H1 (cell line): ENCODE results near the gene CCER1. TPM values are rescaled to one million over a fixed set of nuclear protein-coding genes. Genes with fewer than 3 reads are reported as not detected.

ENCODE experiments used
- CTCF ChIA-PET: fragments of 300-600 bp; sonication (Branson Sonifier 250); formaldehyde crosslinking; loops from one replicate; lab custom pipeline; 2021; ENCODE audit not compliant: partially characterized antibody; lab: Charles Lee
- POLR2A ChIA-PET: fragments of 300-600 bp; sonication (Branson Sonifier 250); formaldehyde crosslinking; loops from one replicate; lab custom pipeline; 2021; ENCODE audit warnings: inconsistent platforms; ENCODE audit not compliant: partially characterized antibody; lab: Charles Lee
- DNase-seq, 2 experiments: peaks; one replicate each; pipeline versions ENCODE4 v3.0.0 to v3.0.0-alpha.2; 2010 to 2022; ENCODE audit warnings: low spot score in 2 of 2, low read depth in 1 of 2, mixed read lengths in 1 of 2
- FAIRE-seq: peaks from 2 replicates; lab custom pipeline; 2011; peaks lifted over from hg19 to GRCh38; lab: Jason Lieb, UNC
- H2AFZ ChIP-seq: 2 replicates; pipeline ENCODE4 v1.8.1; 2012; ENCODE audit warnings: low read length, inconsistent platforms
- H2AK5ac ChIP-seq: 2 replicates; pipeline ENCODE4 v1.6.1; 2013; ENCODE audit warnings: low read depth, low read length
- H2BK120ac ChIP-seq: replicated peaks from 2 replicates; pipeline ENCODE3; 2013; ENCODE audit warnings: low read depth, low read length, inconsistent platforms
- H2BK12ac ChIP-seq: 2 replicates; pipeline ENCODE4 v1.6.1; 2013; ENCODE audit warnings: low read depth, low read length
- H2BK15ac ChIP-seq: 2 replicates; pipeline ENCODE4 v1.6.1; 2013; ENCODE audit warnings: low read length
- H2BK20ac ChIP-seq: 2 replicates; pipeline ENCODE4 v1.6.1; 2013; ENCODE audit warnings: low read length
- H2BK5ac ChIP-seq: 2 replicates; pipeline ENCODE4 v1.6.1; 2013; ENCODE audit warnings: low read depth, low read length
- H3K14ac ChIP-seq: 2 replicates; pipeline ENCODE4 v1.6.1; 2013; ENCODE audit warnings: inconsistent platforms; ENCODE audit not compliant: insufficient read length
- H3K18ac ChIP-seq: 2 replicates; pipeline ENCODE4 v1.6.1; 2013; ENCODE audit warnings: low read length; ENCODE audit errors: extremely low read depth
- H3K23ac ChIP-seq: 2 replicates; pipeline ENCODE4 v1.6.1; 2013; ENCODE audit warnings: inconsistent platforms; ENCODE audit not compliant: insufficient read length
- H3K23me2 ChIP-seq: 2 replicates; pipeline ENCODE4 v1.6.1; 2013; ENCODE audit warnings: low read depth, low read length
- H3K27ac ChIP-seq: 2 replicates; pipeline ENCODE4 v1.6.1; 2011; ENCODE audit warnings: low read depth, low read length, inconsistent platforms
- H3K27me3 ChIP-seq, 4 experiments: replicated peaks in 1 of 4; 1 replicate in 1 of 4; 2 replicates in 3 of 4; pipeline versions ENCODE4 v1.6.1 to v1.8.1; 2011 to 2013; ENCODE audit warnings: low read length in 3 of 4, mild to moderate bottlenecking in 3 of 4, inconsistent platforms in 2 of 4, mixed read lengths in 2 of 4, moderate library complexity in 1 of 4; ENCODE audit not compliant: control insufficient read depth in 3 of 4, insufficient read depth in 3 of 4; ENCODE audit errors: extremely low read depth in 1 of 4
- H3K36me3 ChIP-seq, 4 experiments: 2 replicates each; pipeline versions ENCODE4 v1.6.1 to v1.8.1; 2011 to 2013; ENCODE audit warnings: mild to moderate bottlenecking in 4 of 4, low read length in 3 of 4, moderate library complexity in 2 of 4, control low read depth in 1 of 4, inconsistent platforms in 1 of 4; ENCODE audit not compliant: insufficient read depth in 4 of 4, control insufficient read depth in 2 of 4
- H3K4ac ChIP-seq: replicated peaks from 2 replicates; pipeline ENCODE3; 2013; ENCODE audit warnings: low read length, low read depth, mixed read lengths, inconsistent platforms; ENCODE audit not compliant: insufficient read length
- H3K4me1 ChIP-seq, 4 experiments: replicated peaks in 1 of 4; 1 replicate in 1 of 4; 2 replicates in 3 of 4; pipeline versions ENCODE4 v1.6.1 to v1.8.1; 2011 to 2013; ENCODE audit warnings: low read length in 3 of 4, inconsistent platforms in 2 of 4, mixed read lengths in 1 of 4; ENCODE audit not compliant: insufficient read depth in 4 of 4, control insufficient read depth in 3 of 4
- H3K4me2 ChIP-seq, 2 experiments: 2 replicates each; pipeline versions ENCODE4 v1.6.1 to v1.8.1; 2011 to 2013; ENCODE audit warnings: low read depth in 2 of 2, low read length in 2 of 2, control low read depth in 1 of 2, inconsistent platforms in 1 of 2, mild to moderate bottlenecking in 1 of 2; ENCODE audit not compliant: insufficient read depth in 1 of 2
- H3K4me3 ChIP-seq, 4 experiments: fragments of 200-600, 300-600 bp in 1 of 4; sonication (generic), shearing (Covaris generic), sonication (Bioruptor Twin) in 1 of 4; 2 replicates each; pipeline versions ENCODE4 v1.5.1 to v1.8.1; 2011 to 2016; ENCODE audit warnings: low read length in 4 of 4, low read depth in 3 of 4, control low read depth in 2 of 4, inconsistent platforms in 2 of 4, mild to moderate bottlenecking in 2 of 4, mixed read lengths in 1 of 4, moderate library complexity in 1 of 4; ENCODE audit not compliant: insufficient read depth in 2 of 4; ENCODE audit errors: extremely low read depth in 1 of 4
- H3K56ac ChIP-seq: replicated peaks from 2 replicates; pipeline ENCODE3; 2013; ENCODE audit warnings: low read depth, mild to moderate bottlenecking, mixed read lengths, low read length, inconsistent platforms; ENCODE audit not compliant: insufficient read length
- H3K79me1 ChIP-seq: 2 replicates; pipeline ENCODE4 v1.6.1; 2013; ENCODE audit warnings: low read depth, low read length, control low read depth
- H3K79me2 ChIP-seq, 2 experiments: 2 replicates each; pipeline versions ENCODE4 v1.6.1 to v1.8.1; 2012 to 2013; ENCODE audit warnings: low read length in 2 of 2, mild to moderate bottlenecking in 2 of 2, inconsistent platforms in 1 of 2; ENCODE audit not compliant: insufficient read depth in 2 of 2, control insufficient read depth in 1 of 2
- H3K9ac ChIP-seq, 4 experiments: replicated peaks in 1 of 4; 1 replicate in 1 of 4; 2 replicates in 3 of 4; pipeline versions ENCODE4 v1.6.1 to v1.8.1; 2011 to 2013; ENCODE audit warnings: low read depth in 3 of 4, low read length in 3 of 4, control low read depth in 2 of 4, mild to moderate bottlenecking in 2 of 4, moderate library complexity in 2 of 4, inconsistent platforms in 1 of 4; ENCODE audit errors: extremely low read depth in 1 of 4
- H3K9me3 ChIP-seq, 2 experiments: 2 replicates each; pipeline versions ENCODE4 v1.6.1 to v1.8.1; 2012 to 2013; ENCODE audit warnings: mild to moderate bottlenecking in 2 of 2, moderate library complexity in 2 of 2, control low read depth in 1 of 2, inconsistent platforms in 1 of 2, low read depth in 1 of 2, low read length in 1 of 2, mixed read lengths in 1 of 2; ENCODE audit not compliant: insufficient read depth in 2 of 2
- H4K20me1 ChIP-seq, 2 experiments: replicated peaks in 1 of 2; 2 replicates each; pipeline versions ENCODE3 to v1.8.1; 2011 to 2013; ENCODE audit warnings: inconsistent platforms in 2 of 2, low read length in 2 of 2, mild to moderate bottlenecking in 1 of 2; ENCODE audit not compliant: insufficient read depth in 2 of 2, control insufficient read depth in 1 of 2
- H4K5ac ChIP-seq: 2 replicates; pipeline ENCODE4 v1.6.1; 2013; ENCODE audit warnings: low read length, low read depth, mixed read lengths, inconsistent platforms; ENCODE audit not compliant: insufficient read length
- H4K8ac ChIP-seq: 2 replicates; pipeline ENCODE4 v1.8.0; 2013; ENCODE audit warnings: mild to moderate bottlenecking, moderate library complexity, low read length, inconsistent platforms; ENCODE audit not compliant: insufficient read depth; ENCODE audit errors: extremely low read depth
- H4K91ac ChIP-seq: replicated peaks from 2 replicates; pipeline ENCODE3; 2013; ENCODE audit warnings: low read length, mixed read lengths, inconsistent platforms; ENCODE audit not compliant: insufficient read length
- ATF2 ChIP-seq: IDR thresholded peaks from 2 replicates; pipeline ENCODE4 v1.6.1; 2012; ENCODE audit warnings: low read length, inconsistent platforms
- BCL11A ChIP-seq, 2 experiments: IDR thresholded peaks; one replicate each; pipeline ENCODE4 v1.6.1; 2011; ENCODE audit warnings: low read depth in 2 of 2, low read length in 2 of 2, mild to moderate bottlenecking in 2 of 2
- CHD2 ChIP-seq: IDR thresholded peaks from 2 replicates; pipeline ENCODE4 v1.6.1; 2012; ENCODE audit warnings: low read length, improper control_type of control experiment
- CTCF ChIP-seq, 3 experiments: IDR thresholded peaks; 1 replicate in 2 of 3; 2 replicates in 1 of 3; pipeline versions ENCODE4 v1.5.1 to v1.6.1; 2011; ENCODE audit warnings: low read length in 3 of 3, mild to moderate bottlenecking in 3 of 3, inconsistent platforms in 2 of 3, low read depth in 1 of 3, moderate library complexity in 1 of 3; ENCODE audit not compliant: insufficient read depth in 1 of 3; ENCODE audit errors: control extremely low read depth in 1 of 3
- EGR1 ChIP-seq: IDR thresholded peaks from 2 replicates; pipeline ENCODE4 v1.6.1; 2011; ENCODE audit warnings: low read depth, low read length, borderline replicate concordance
- FOSL1 ChIP-seq: IDR thresholded peaks from 2 replicates; pipeline ENCODE4 v1.6.1; 2011; ENCODE audit warnings: mild to moderate bottlenecking, low read depth, low read length, moderate library complexity; ENCODE audit not compliant: insufficient read depth
- JUN ChIP-seq: IDR thresholded peaks from 2 replicates; pipeline ENCODE4 v1.6.1; 2011; ENCODE audit warnings: low read depth, mild to moderate bottlenecking, improper control_type of control experiment, low read length
- KDM4A ChIP-seq: IDR thresholded peaks from one replicate; pipeline ENCODE4 v1.7.1; 2012; ENCODE audit warnings: low read depth, mild to moderate bottlenecking, moderate library complexity, low read length, inconsistent platforms; ENCODE audit not compliant: severe bottlenecking
- POU5F1 ChIP-seq: IDR thresholded peaks from 2 replicates; pipeline ENCODE4 v1.6.1; 2011; ENCODE audit warnings: low read depth, mild to moderate bottlenecking, low read length, moderate library complexity
- SIRT6 ChIP-seq: IDR thresholded peaks from one replicate; pipeline ENCODE4 v1.7.1; 2012; ENCODE audit warnings: low read length, inconsistent platforms
- WGBS, 2 experiments: shearing (Covaris generic) in 1 of 2; methylation state at CpG; one replicate each; pipeline versions ENCODE4 v1.1.6 to v1.1.7; 2013 to 2015; ENCODE audit warnings: low lambda C conversion rate in 2 of 2, mixed read lengths in 2 of 2, inconsistent platforms in 1 of 2, low coverage in 1 of 2, missing lambda C conversion rate in 1 of 2; ENCODE audit not compliant: insufficient replicate concordance in 2 of 2, insufficient coverage in 1 of 2, insufficient read length in 1 of 2; ENCODE audit errors: extremely low coverage in 1 of 2, missing lambda C conversion rate in 1 of 2; 5-methylcytosine and 5-hydroxymethylcytosine counted together
- polyA plus RNA-seq, 7 experiments: library from polyadenylated mRNA; depleted of rRNA in 3 of 7; stranded (reverse) in 5 of 7; unstranded in 2 of 7; fragments of >200 nt in 5 of 7; fragments of 200-250 nt in 2 of 7; gene quantifications; 1 replicate in 5 of 7; 2 replicates in 1 of 7; 4 replicates in 1 of 7; pipeline versions ENCODE4 v1.2.1 to v1.2.3, GENCODE V29; 2011 to 2013; ENCODE audit warnings: missing spikeins in 2 of 7, mixed read lengths in 2 of 7
- total RNA-seq: library from RNA; stranded (reverse); fragmentation: NEBNext Ultra II Directional; extraction: Animal tissue kit (Norgen Biotek cat#: 25700); gene quantifications from 2 replicates; pipeline ENCODE4 v1.2.1, GENCODE V29; 2021

The CCER1 gene
- total and polyA plus RNA-seq, 2 of the 8 experiments (the other 6 are each of a cell fraction or from before 2014, with no cell fraction given) = not detected

GRCh38 chr12:90963946-90964345 lies 9.0 kb upstream of the CCER1 start:
- POLR2A ChIA-PET = no interaction called here
- no peak for FAIRE-seq
- CTCF ChIA-PET = interaction anchor here (1.5 kb wide), 1 partner anchor 10 kb away, joined by 3 read pairs; no protein-coding TSS in a partner anchor
- no peak for TF ChIP-seq ATF2
- TF ChIP-seq FOSL1 = no peak
- no peak for TF ChIP-seq JUN
- no peak for TF ChIP-seq BCL11A (IDR thresholded peaks at IDR 0.05; ENCODE audit: low read depth in 2 of 2, low read length in 2 of 2)
- no peak for TF ChIP-seq POU5F1
- no peak for TF ChIP-seq CHD2
- TF ChIP-seq EGR1 = no peak
- TF ChIP-seq CTCF (IDR thresholded peaks at IDR 0.05; ENCODE audit: control extremely low read depth in 1 of 3, insufficient read depth in 1 of 3, low read depth in 1 of 3, low read length in 3 of 3) = no peak
- no peak for TF ChIP-seq SIRT6
- no peak for TF ChIP-seq KDM4A

More at GRCh38 chr12:90963946-90964345, 9.0 kb upstream of the CCER1 start:
- no peak overlapping the region for H4K5ac ChIP-seq
- no peaks in the 10 kb centered on the region for H3K4me1 ChIP-seq
- H3K27me3 ChIP-seq = no peaks in the 10 kb centered on the region
- no peaks in the 10 kb centered on the region for H3K9me3 ChIP-seq
- no peak overlapping the region for H2AFZ ChIP-seq
- no peaks in the 10 kb centered on the region for H4K20me1 ChIP-seq
- H3K79me2 ChIP-seq = no peaks in the 10 kb centered on the region
- no peak overlapping the region for H2BK12ac ChIP-seq
- no peak overlapping the region for H2BK20ac ChIP-seq
- no peak overlapping the region for H2BK120ac ChIP-seq
- H3K23ac ChIP-seq = no peak overlapping the region
- no peak overlapping the region for H4K91ac ChIP-seq
- H3K4me2 ChIP-seq = no peak overlapping the region
- no peaks in the 10 kb centered on the region for H3K36me3 ChIP-seq
- H3K4ac ChIP-seq = no peak overlapping the region
- no peak overlapping the region for H2BK5ac ChIP-seq
- H3K4me3 ChIP-seq = no peak overlapping the region
- H2BK15ac ChIP-seq = no peak overlapping the region
- no peak overlapping the region for H4K8ac ChIP-seq
- no peaks in the 10 kb centered on the region for H3K79me1 ChIP-seq
- H3K9ac ChIP-seq = no peak overlapping the region
- no peak overlapping the region for H3K14ac ChIP-seq
- H3K23me2 ChIP-seq = no peaks in the 10 kb centered on the region
- H2AK5ac ChIP-seq = no peak overlapping the region
- H3K56ac ChIP-seq = no peak overlapping the region
- WGBS, 2 experiments = 97% methylated on average over 6 of the region's 6 CpGs; no CpG with 5 or more reads in 1 of the 2 experiments
- no peak overlapping the region for H3K27ac ChIP-seq
- H3K18ac ChIP-seq = no peak overlapping the region
- DNase-seq = no peak
